Smooth muscle cell (in vitro differentiated cells): ENCODE results near the gene PFDN1. TPM values are rescaled to one million over a fixed set of nuclear protein-coding genes. Genes with fewer than 3 reads are reported as not detected.

ENCODE experiments used
- DNase-seq: peaks from one replicate; lab custom pipeline; 2025; ENCODE audit not compliant: unreplicated experiment; lab: John Stamatoyannopoulos, UW
- H2AFZ ChIP-seq: fragments of 200-600 bp; sonication (generic); 2 replicates; pipeline ENCODE4 v1.6.0; 2016; ENCODE audit warnings: antibody characterized with exemption, low read depth, mild to moderate bottlenecking
- H3F3A ChIP-seq: fragments of 200-600 bp; sonication (generic); 2 replicates; pipeline ENCODE4 v1.6.0; 2017; ENCODE audit warnings: antibody characterized with exemption, low read depth
- H3K27ac ChIP-seq: fragments of 200-600 bp; sonication (generic); 2 replicates; pipeline ENCODE4 v1.5.1; 2016; ENCODE audit warnings: low read depth, mild to moderate bottlenecking
- H3K27me3 ChIP-seq: fragments of 200-600 bp; sonication (generic); 2 replicates; pipeline ENCODE4 v1.6.1; 2016; ENCODE audit warnings: low read depth, mild to moderate bottlenecking
- H3K36me3 ChIP-seq: fragments of 200-600 bp; sonication (generic); 2 replicates; pipeline ENCODE4 v1.5.1; 2016; ENCODE audit warnings: low read depth
- H3K4me1 ChIP-seq: fragments of 200-600 bp; sonication (generic); 2 replicates; pipeline ENCODE4 v1.5.1; 2016; ENCODE audit warnings: low read depth
- H3K4me2 ChIP-seq: fragments of 200-600 bp; sonication (generic); 2 replicates; pipeline ENCODE4 v1.6.0; 2016; ENCODE audit warnings: mild to moderate bottlenecking
- H3K4me3 ChIP-seq: fragments of 200-600 bp; sonication (generic); 2 replicates; pipeline ENCODE4 v1.5.1; 2016; ENCODE audit warnings: mild to moderate bottlenecking
- H3K79me2 ChIP-seq: fragments of 200-600 bp; sonication (generic); 2 replicates; pipeline ENCODE4 v1.6.0; 2016; ENCODE audit warnings: low read depth, mild to moderate bottlenecking
- H3K9ac ChIP-seq: fragments of 200-600 bp; sonication (generic); 2 replicates; pipeline ENCODE4 v1.6.0; 2016; ENCODE audit warnings: low read depth
- H3K9me3 ChIP-seq: fragments of 200-600 bp; sonication (generic); replicated peaks from 2 replicates; pipeline ENCODE4 v1.5.1; 2016; ENCODE audit warnings: low read depth
- H4K20me1 ChIP-seq: fragments of 200-600 bp; sonication (generic); 2 replicates; pipeline ENCODE4 v1.6.0; 2016; ENCODE audit warnings: low read depth
- CTCF ChIP-seq: fragments of 200-600 bp; sonication (generic); IDR thresholded peaks from 2 replicates; pipeline ENCODE4 v1.5.1; 2017; ENCODE audit warnings: borderline replicate concordance, mild to moderate bottlenecking, antibody characterized with exemption; ENCODE audit not compliant: insufficient read depth, poor library complexity, severe bottlenecking
- WGBS: methylation state at CpG from one replicate; pipeline ENCODE4 v1.1.7; 2016; ENCODE audit warnings: low lambda C conversion rate; 5-methylcytosine and 5-hydroxymethylcytosine counted together
- polyA plus RNA-seq: library from polyadenylated mRNA; unstranded; fragments of >200 nt; fragmentation: Nextera tagmentation; extraction: Ambion mirVana; gene quantifications from 2 replicates; pipeline ENCODE4 v1.2.1, GENCODE V29; 2016
- total RNA-seq: library from RNA; depleted of rRNA; stranded (reverse); fragments of >200 nt; gene quantifications from 2 replicates; pipeline ENCODE4 v1.2.3, GENCODE V29; 2014

The PFDN1 gene
- total and polyA plus RNA-seq, 2 experiments from 2014 or later = 145 to 154 TPM

- 93% methylated on average over 11 of the region's 11 CpGs for WGBS
These were observed 66.9 kb downstream of the PFDN1 start for GRCh38 chr5:140235791-140236551.

DNA sequence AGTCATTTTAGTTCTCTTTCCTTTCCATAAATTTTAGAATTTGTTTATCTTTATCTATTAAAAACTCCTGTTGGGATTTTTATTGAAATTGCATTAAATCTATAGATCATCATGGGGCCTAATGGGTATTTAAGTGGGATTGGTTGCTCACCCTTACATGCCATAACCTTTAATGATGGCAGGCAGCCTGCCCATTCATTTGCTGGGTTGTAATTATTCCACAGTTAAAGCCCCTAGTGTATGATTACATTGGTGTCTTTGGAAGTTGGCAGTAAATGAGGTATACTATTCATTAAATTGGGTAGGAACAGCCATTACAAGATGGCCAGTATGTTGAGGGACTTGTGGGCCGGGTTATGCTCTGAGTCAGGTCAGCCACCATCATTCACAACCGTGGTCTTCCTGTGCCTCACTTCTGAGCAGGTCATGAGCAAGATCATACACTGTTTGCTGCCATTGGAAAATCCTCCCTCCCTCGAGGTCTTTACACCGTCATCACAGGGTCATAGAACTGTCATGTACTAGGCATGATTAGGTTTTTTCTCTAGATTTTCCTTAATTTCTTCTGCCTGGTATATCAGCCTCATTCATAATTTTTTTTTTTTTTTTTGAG, 68.4 kb downstream of the PFDN1 start:
- TF ChIP-seq CTCF = no peak
- Histone ChIP-seq H3F3A (no peaks in the 10 kb centered on the region), H2AFZ (no peak overlapping the region), H3K27ac (no peak overlapping the region), H3K79me2 (no peaks in the 10 kb centered on the region), H3K4me3 (no peak overlapping the region), H3K4me2 (no peak overlapping the region), H3K27me3 (no peaks in the 10 kb centered on the region), H3K9me3 (no peaks in the 10 kb centered on the region), H3K36me3 (no peaks in the 10 kb centered on the region), H4K20me1 (no peaks in the 10 kb centered on the region), H3K9ac (no peak overlapping the region), H3K4me1 (no peaks in the 10 kb centered on the region)
- no peak for DNase-seq
- WGBS = 93% methylated on average over 4 of the region's 4 CpGs

More at GRCh38 chr5:140235791-140236551, 66.9 kb downstream of the PFDN1 start:
- Histone ChIP-seq H3K36me3 (no peaks in the 10 kb centered on the region), H4K20me1 (peaks cover 3% of the 10 kb centered on the region), H3K9me3 (no peaks in the 10 kb centered on the region), H3K4me2 (no peak overlapping the region), H3K9ac (no peak overlapping the region), H3K4me3 (no peak overlapping the region), H3K27ac (no peak overlapping the region), H3F3A (no peaks in the 10 kb centered on the region), H3K27me3 (no peaks in the 10 kb centered on the region), H2AFZ (no peak overlapping the region), H3K79me2 (no peaks in the 10 kb centered on the region), H3K4me1 (peaks cover 1% of the 10 kb centered on the region)
- no peak for DNase-seq
- TF ChIP-seq CTCF = no peak

DNA sequence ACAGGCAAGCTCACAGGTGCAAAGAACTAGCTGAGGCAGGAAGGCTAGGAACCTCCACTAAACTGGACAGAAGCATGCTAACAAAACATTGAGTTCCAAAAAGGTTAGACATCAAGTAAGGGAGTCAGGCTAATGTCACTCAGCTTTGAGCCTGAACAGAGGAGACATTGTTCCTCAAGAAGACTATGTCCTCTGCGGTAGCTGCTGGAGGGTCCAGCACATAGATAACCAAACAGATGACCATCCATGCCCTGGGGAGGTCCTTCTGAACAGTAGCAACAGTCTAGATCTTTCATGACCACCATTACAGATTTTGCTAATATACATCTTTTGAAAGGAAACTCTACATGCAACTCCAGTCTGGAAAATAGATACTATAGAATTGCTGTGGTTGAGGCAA, 70.2 kb downstream of the PFDN1 start:
- no peaks in the 10 kb centered on the region for H3K27me3 ChIP-seq
- H2AFZ ChIP-seq = no peak overlapping the region
- TF ChIP-seq CTCF = no peak
- no peak for DNase-seq
- no peak overlapping the region for H3K27ac ChIP-seq
- no peak overlapping the region for H3K9ac ChIP-seq
- H4K20me1 ChIP-seq = no peaks in the 10 kb centered on the region
- 100% methylated on average over 1 of the region's 1 CpG for WGBS
- no peaks in the 10 kb centered on the region for H3K79me2 ChIP-seq
- H3F3A ChIP-seq = no peaks in the 10 kb centered on the region
- H3K4me3 ChIP-seq = no peak overlapping the region
- no peak overlapping the region for H3K4me2 ChIP-seq
- no peaks in the 10 kb centered on the region for H3K9me3 ChIP-seq
- H3K36me3 ChIP-seq = no peaks in the 10 kb centered on the region
- no peaks in the 10 kb centered on the region for H3K4me1 ChIP-seq
